IMR-90 (cell line): ENCODE measurements around the gene HOXA5.
A peak's percentile ranks its signal among the peaks of the same experiment; 100 is the strongest.

ENCODE experiments used
- BHLHE40 ChIP-seq: fragments of 150-350 bp; IDR thresholded peaks from 2 replicates; pipeline ENCODE4 v1.6.1; 2016; ENCODE audit warnings: mild to moderate bottlenecking, low read depth, low read length
- CEBPB ChIP-seq: IDR thresholded peaks from 2 replicates; pipeline ENCODE4 v1.6.1; 2012; ENCODE audit warnings: low read depth, low read length, improper control_type of control experiment
- CHD1 ChIP-seq: IDR thresholded peaks from 2 replicates; pipeline ENCODE4 v1.6.1; 2012; ENCODE audit warnings: low read depth, low read length, improper control_type of control experiment
- CTCF ChIP-seq: conservative IDR thresholded peaks from 2 replicates; pipeline ENCODE4 v1.5.1; 2012; ENCODE audit warnings: mild to moderate bottlenecking, low read depth, low read length, improper control_type of control experiment
- ELK1 ChIP-seq: fragments of 150-350 bp; IDR thresholded peaks from 2 replicates; pipeline ENCODE4 v1.6.1; 2016; ENCODE audit warnings: low read depth, mild to moderate bottlenecking, low read length, moderate library complexity, borderline replicate concordance
- FOS ChIP-seq: fragments of 150-350 bp; IDR thresholded peaks from 2 replicates; pipeline ENCODE4 v1.6.1; 2016; ENCODE audit warnings: low read depth, low read length
- MAFK ChIP-seq: IDR thresholded peaks from 2 replicates; pipeline ENCODE4 v1.6.1; 2012; ENCODE audit warnings: low read depth, low read length, improper control_type of control experiment
- MXI1 ChIP-seq: IDR thresholded peaks from 2 replicates; pipeline ENCODE4 v1.6.1; 2012; ENCODE audit warnings: low read depth, mild to moderate bottlenecking, low read length, moderate library complexity, borderline replicate concordance
- NFE2L2 ChIP-seq: fragments of 150-350 bp; IDR thresholded peaks from 2 replicates; pipeline ENCODE4 v1.6.1; 2016; ENCODE audit warnings: low read depth, mild to moderate bottlenecking, low read length
- POLR2A ChIP-seq: IDR thresholded peaks from 2 replicates; pipeline ENCODE4 v1.6.1; 2012; ENCODE audit warnings: mild to moderate bottlenecking, low read depth, low read length
- RFX5 ChIP-seq: IDR thresholded peaks from 2 replicates; pipeline ENCODE4 v1.8.0; 2012; ENCODE audit warnings: low read depth, mild to moderate bottlenecking, low read length, moderate library complexity
- SMC3 ChIP-seq: fragments of 150-350 bp; IDR thresholded peaks from 2 replicates; pipeline ENCODE4 v1.6.1; 2016; ENCODE audit warnings: low read depth, mild to moderate bottlenecking, antibody characterized with exemption, low read length, moderate library complexity
- USF2 ChIP-seq: fragments of 150-350 bp; IDR thresholded peaks from 2 replicates; pipeline ENCODE4 v1.6.1; 2017; ENCODE audit warnings: mild to moderate bottlenecking, antibody characterized with exemption, low read length, low read depth

- TF ChIP-seq CEBPB (no peak), USF2 (no peak), CTCF (no peak), POLR2A (peak; percentile 77; the same call in 1 of the 2 replicates), SMC3 (no peak), BHLHE40 (no peak), MXI1 (no peak), NFE2L2 (no peak), FOS (0 out of 2 replicates have a peak, but pooled peaks have one; percentile 15), ELK1 (no peak), CHD1 (no peak), MAFK (no peak), RFX5 (no peak)
Observed at GRCh38 chr7:27112955-27113949, 30.2 kb downstream of the HOXA5 start.
